Effector memory CD4-positive, alpha-beta T cell (primary cell): ENCODE data around the gene ZNF770.

Source experiments
- DNase-seq, 3 donors: peaks; one replicate each; pipeline ENCODE4 v3.0.0-alpha.2; 2020
- H3K27ac ChIP-seq: 2 replicates; pipeline ENCODE4 v1.7.0; 2013; ENCODE audit warnings: mild to moderate bottlenecking, low read length, moderate library complexity; ENCODE audit not compliant: insufficient read depth, poor library complexity, severe bottlenecking
- H3K27me3 ChIP-seq: replicated peaks from 2 replicates; pipeline ENCODE4 v1.7.0; 2013; ENCODE audit warnings: mild to moderate bottlenecking, low read length; ENCODE audit not compliant: insufficient read depth, control insufficient read depth, poor library complexity, severe bottlenecking
- H3K36me3 ChIP-seq: 2 replicates; pipeline ENCODE4 v1.7.0; 2013; ENCODE audit warnings: mild to moderate bottlenecking, low read length, moderate library complexity; ENCODE audit not compliant: control insufficient read depth, insufficient read depth
- H3K4me1 ChIP-seq: 2 replicates; pipeline ENCODE4 v1.7.0; 2013; ENCODE audit warnings: low read length, mild to moderate bottlenecking; ENCODE audit not compliant: control insufficient read depth, insufficient read depth, poor library complexity, severe bottlenecking
- H3K4me3 ChIP-seq: 2 replicates; pipeline ENCODE4 v1.7.0; 2013; ENCODE audit warnings: low read length, low read depth, mild to moderate bottlenecking; ENCODE audit not compliant: insufficient read depth, poor library complexity, severe bottlenecking
- H3K9me3 ChIP-seq: 2 replicates; pipeline ENCODE4 v1.7.0; 2013; ENCODE audit warnings: mild to moderate bottlenecking, low read length, moderate library complexity; ENCODE audit not compliant: control insufficient read depth
- total RNA-seq, 3 donors: gene quantifications; one replicate each; lab custom pipeline; 2026; lab: John Stamatoyannopoulos, UW

ZNF770 gene
- total RNA-seq: 61.0 to 81.1 (median 69.5) reads per million in 3 donors

GRCh38 chr15:34988027-34988902 lies at the start of gene ZNF770:
Gene ZNF770 (minus strand): TSS chr15:34988287. CDS start chr15:34983434, 4,853 bp downstream.
- peak within 1 kb of the TSS; percentile 91 for H3K4me3 ChIP-seq
- H3K4me1 ChIP-seq: peaks cover 15% of the 10 kb centered on the region
- peak; percentile 63 to 73 (median 72) for DNase-seq
- H3K36me3 ChIP-seq: no peaks in the 10 kb centered on the region
- no peaks in the 10 kb centered on the region for H3K27me3 ChIP-seq
- H3K9me3 ChIP-seq: no peaks in the 10 kb centered on the region
- H3K27ac ChIP-seq: peak within 1 kb of the TSS; percentile 94

GRCh38 chr15:35028235-35028984 lies 40.3 kb upstream of the ZNF770 start:
- H3K4me1 ChIP-seq: no peaks in the 10 kb centered on the region
- no peaks in the 10 kb centered on the region for H3K9me3 ChIP-seq
- no peak for DNase-seq
- no peak overlapping the region for H3K4me3 ChIP-seq
- no peaks in the 10 kb centered on the region for H3K36me3 ChIP-seq
- no peaks in the 10 kb centered on the region for H3K27me3 ChIP-seq
- H3K27ac ChIP-seq: no peak overlapping the region

GRCh38 chr15:35023804-35024203 lies 35.7 kb upstream of the ZNF770 start:
- no peak overlapping the region for H3K4me3 ChIP-seq

GRCh38 chr15:35020974-35021373 lies 32.9 kb upstream of the ZNF770 start:
- Histone ChIP-seq H3K4me3 (no peak overlapping the region), H3K9me3 (no peaks in the 10 kb centered on the region), H3K27ac (no peak overlapping the region), H3K27me3 (no peaks in the 10 kb centered on the region), H3K4me1 (no peaks in the 10 kb centered on the region), H3K36me3 (no peaks in the 10 kb centered on the region)
- DNase-seq: no peak

More at GRCh38 chr15:35023804-35024203, 35.7 kb upstream of the ZNF770 start:
- Histone ChIP-seq H3K27me3 (no peaks in the 10 kb centered on the region), H3K9me3 (no peaks in the 10 kb centered on the region), H3K4me1 (no peaks in the 10 kb centered on the region), H3K27ac (no peak overlapping the region), H3K36me3 (no peaks in the 10 kb centered on the region)
- no peak for DNase-seq

- Histone ChIP-seq H3K4me3 (no peak overlapping the region), H3K4me1 (no peaks in the 10 kb centered on the region), H3K36me3 (no peaks in the 10 kb centered on the region), H3K9me3 (no peaks in the 10 kb centered on the region), H3K27ac (no peak overlapping the region), H3K27me3 (no peaks in the 10 kb centered on the region)
- no peak for DNase-seq
These were observed 31.6 kb upstream of the ZNF770 start for GRCh38 chr15:35019404-35020327.

GRCh38 chr15:35014241-35014640 lies 26.2 kb upstream of the ZNF770 start:
- H3K27ac ChIP-seq: no peak overlapping the region

GRCh38 chr15:35013370-35013769 lies 25.3 kb upstream of the ZNF770 start:
- Histone ChIP-seq H3K9me3 (no peaks in the 10 kb centered on the region), H3K36me3 (no peaks in the 10 kb centered on the region), H3K4me1 (no peaks in the 10 kb centered on the region), H3K27me3 (no peaks in the 10 kb centered on the region), H3K27ac (no peak overlapping the region), H3K4me3 (no peak overlapping the region)
- no peak for DNase-seq

More at GRCh38 chr15:35014241-35014640, 26.2 kb upstream of the ZNF770 start:
- Histone ChIP-seq H3K36me3 (no peaks in the 10 kb centered on the region), H3K27me3 (no peaks in the 10 kb centered on the region), H3K9me3 (no peaks in the 10 kb centered on the region), H3K4me3 (no peak overlapping the region), H3K4me1 (no peaks in the 10 kb centered on the region)
- no peak for DNase-seq

GRCh38 chr15:35007397-35007796 lies 19.3 kb upstream of the ZNF770 start:
- Histone ChIP-seq H3K27ac (no peak overlapping the region), H3K36me3 (no peaks in the 10 kb centered on the region), H3K9me3 (no peaks in the 10 kb centered on the region), H3K27me3 (no peaks in the 10 kb centered on the region), H3K4me1 (no peaks in the 10 kb centered on the region), H3K4me3 (no peak overlapping the region)
- DNase-seq: no peak

- H3K36me3 ChIP-seq: no peaks in the 10 kb centered on the region
- no peaks in the 10 kb centered on the region for H3K9me3 ChIP-seq
- H3K27ac ChIP-seq: no peak overlapping the region
- no peaks in the 10 kb centered on the region for H3K27me3 ChIP-seq
- no peak overlapping the region for H3K4me3 ChIP-seq
- no peak for DNase-seq
- no peaks in the 10 kb centered on the region for H3K4me1 ChIP-seq
These were observed 17.8 kb upstream of the ZNF770 start for GRCh38 chr15:35005933-35006332.
